Measurements from ENCODE around the gene NF1.
"Not testable (repeated sequence)": the region's sequence is repeated elsewhere in the genome, so short reads cannot be mapped to it uniquely, and the experiment has no call there.

NF1 gene

GRCh38 chr17:31320791-31321190, 226.0 kb downstream of the NF1 start:
- Histone ChIP-seq H3K27ac (ENCODE audit: low read length) (no peak overlapping the region), H3K27me3 (ENCODE audit: control insufficient read depth, insufficient read depth, low read length) (no peaks in the 10 kb centered on the region), H3K36me3 (ENCODE audit: control insufficient read depth, insufficient read depth, low read length) (no peaks in the 10 kb centered on the region), H3K9me3 (ENCODE audit: control insufficient read depth, insufficient read depth, low read length) (no peaks in the 10 kb centered on the region), H3K4me1 (ENCODE audit: control insufficient read depth, insufficient read depth, low read length) (no peaks in the 10 kb centered on the region), H3K4me3 (ENCODE audit: low read length) (no peak overlapping the region)
- no CpG with 5 or more reads among the region's 1 CpG for WGBS (ENCODE audit: insufficient coverage, insufficient read length)
- no peak for DNase-seq (ENCODE audit: low read depth, low spot score)

DNA sequence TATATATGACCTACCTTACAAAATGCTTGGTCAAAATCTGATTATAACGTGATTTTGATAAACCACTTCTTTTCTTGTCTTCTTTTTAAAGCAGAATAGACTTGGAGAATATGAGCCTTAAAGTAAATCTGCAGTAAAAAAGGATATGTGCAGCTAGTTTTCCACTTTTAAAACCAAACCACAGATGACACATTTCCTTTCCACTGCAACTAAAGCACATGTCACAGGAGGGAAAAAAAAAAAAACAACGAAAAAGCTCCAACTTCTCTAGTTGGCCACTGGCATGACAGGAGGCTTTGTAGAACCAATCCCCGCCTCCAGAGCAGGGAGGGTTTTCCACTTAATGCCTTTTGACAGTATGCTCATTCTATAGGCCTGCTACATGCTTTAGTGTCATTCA, 226.7 kb downstream of the NF1 start, which contains the start of gene EVI2A:
EVI2A (minus strand) TSS at position 142 of the 400 bp plus-strand sequence. CDS start 2,609 bp downstream, outside the sequence.
- Histone ChIP-seq H3K36me3 (ENCODE audit: control insufficient read depth, insufficient read depth, low read length) (no peaks in the 10 kb centered on the region), H3K27ac (ENCODE audit: low read length) (no peak within 1 kb of the TSS), H3K4me1 (ENCODE audit: control insufficient read depth, insufficient read depth, low read length) (no peaks in the 10 kb centered on the region), H3K9me3 (ENCODE audit: control insufficient read depth, insufficient read depth, low read length) (no peaks in the 10 kb centered on the region), H3K4me3 (ENCODE audit: low read length) (no peak within 1 kb of the TSS), H3K27me3 (ENCODE audit: control insufficient read depth, insufficient read depth, low read length) (no peaks in the 10 kb centered on the region)
- no CpG with 5 or more reads among the region's 3 CpGs for WGBS (ENCODE audit: insufficient coverage, insufficient read length)
- DNase-seq (ENCODE audit: low read depth, low spot score) = no peak

DNA sequence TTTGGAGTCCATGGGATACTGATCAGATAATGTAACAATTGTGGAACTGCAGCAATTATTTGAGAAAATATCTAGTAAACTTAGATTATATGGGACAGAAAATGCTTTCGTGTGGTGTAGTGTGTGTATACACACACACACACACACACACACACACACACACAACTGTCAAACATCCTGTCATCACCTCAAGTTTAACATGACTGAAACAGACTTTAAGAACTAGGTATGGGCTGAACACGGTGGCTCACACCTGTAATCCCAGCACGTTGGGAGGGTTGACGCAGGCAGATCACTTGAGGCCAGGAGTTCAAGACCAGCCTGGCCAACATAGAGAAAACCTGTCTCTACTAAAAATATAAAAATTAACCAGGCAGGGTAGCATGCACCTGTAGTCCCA, 227.2 kb downstream of the NF1 start:
- no CpG with 5 or more reads among the region's 4 CpGs for WGBS (ENCODE audit: insufficient coverage, insufficient read length)
- Histone ChIP-seq H3K4me1 (ENCODE audit: control insufficient read depth, insufficient read depth, low read length) (no peaks in the 10 kb centered on the region), H3K27me3 (ENCODE audit: control insufficient read depth, insufficient read depth, low read length) (no peaks in the 10 kb centered on the region), H3K27ac (ENCODE audit: low read length) (no peak overlapping the region), H3K9me3 (ENCODE audit: control insufficient read depth, insufficient read depth, low read length) (no peaks in the 10 kb centered on the region), H3K4me3 (ENCODE audit: low read length) (no peak overlapping the region), H3K36me3 (ENCODE audit: control insufficient read depth, insufficient read depth, low read length) (no peaks in the 10 kb centered on the region)
- DNase-seq (ENCODE audit: low read depth, low spot score) = no peak

DNA sequence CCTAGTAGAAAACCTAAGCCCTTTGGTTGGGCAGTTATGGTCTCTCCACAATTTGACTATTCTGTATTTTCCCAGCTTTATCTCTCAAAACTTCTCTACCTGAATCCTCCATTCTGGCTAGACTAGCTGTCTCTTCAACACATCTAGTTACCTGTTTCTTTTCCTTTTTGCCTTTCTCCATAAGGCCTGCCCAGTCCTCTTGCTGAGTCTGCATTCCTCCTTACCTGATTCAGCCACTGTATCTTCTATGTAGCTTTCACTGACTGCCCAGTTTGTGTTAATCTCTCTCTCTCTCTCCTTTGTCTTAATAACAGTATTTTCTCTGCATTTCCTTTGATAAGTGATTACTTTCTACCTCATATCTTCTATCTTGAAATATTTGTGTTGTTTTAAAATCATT, 228.8 kb downstream of the NF1 start:
- Histone ChIP-seq H3K27me3 (ENCODE audit: control insufficient read depth, insufficient read depth, low read length) (no peaks in the 10 kb centered on the region), H3K36me3 (ENCODE audit: control insufficient read depth, insufficient read depth, low read length) (no peaks in the 10 kb centered on the region), H3K27ac (ENCODE audit: low read length) (no peak overlapping the region), H3K9me3 (ENCODE audit: control insufficient read depth, insufficient read depth, low read length) (no peaks in the 10 kb centered on the region), H3K4me1 (ENCODE audit: control insufficient read depth, insufficient read depth, low read length) (no peaks in the 10 kb centered on the region), H3K4me3 (ENCODE audit: low read length) (no peak overlapping the region)
- no peak for DNase-seq (ENCODE audit: low read depth, low spot score)

DNA sequence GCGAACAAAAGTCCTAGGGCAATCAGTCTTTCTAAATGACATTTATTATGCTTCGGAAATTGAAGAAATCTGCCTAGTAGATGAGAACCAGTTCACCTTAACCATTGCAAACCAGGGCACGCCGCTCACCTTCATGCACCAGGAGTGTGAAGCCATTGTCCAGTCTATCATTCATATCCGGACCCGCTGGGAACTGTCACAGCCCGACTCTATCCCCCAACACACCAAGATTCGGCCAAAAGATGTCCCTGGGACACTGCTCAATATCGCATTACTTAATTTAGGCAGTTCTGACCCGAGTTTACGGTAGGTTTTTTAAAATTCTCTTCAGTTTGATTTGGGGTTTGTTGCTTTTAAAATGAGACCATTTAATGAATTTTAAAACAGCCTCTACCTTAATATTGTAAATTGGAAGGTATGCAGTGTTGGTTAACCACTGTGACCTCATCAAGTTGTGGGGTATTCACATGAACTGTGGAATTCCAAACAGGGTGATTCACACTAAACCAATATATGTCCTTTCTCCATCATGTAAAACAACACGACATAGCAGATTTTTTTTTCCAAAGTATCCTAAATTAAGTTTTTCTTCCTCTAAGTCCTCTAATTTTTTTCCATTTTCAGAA, 232.9 kb downstream of the NF1 start:
- no peaks in the 10 kb centered on the region for H3K27me3 ChIP-seq (ENCODE audit: control insufficient read depth, insufficient read depth, low read length)
- DNase-seq (ENCODE audit: low read depth, low spot score) = no peak
- H3K4me3 ChIP-seq (ENCODE audit: low read length) = no peak overlapping the region
- no peaks in the 10 kb centered on the region for H3K4me1 ChIP-seq (ENCODE audit: control insufficient read depth, insufficient read depth, low read length)
- H3K36me3 ChIP-seq (ENCODE audit: control insufficient read depth, insufficient read depth, low read length) = no peaks in the 10 kb centered on the region
- no peaks in the 10 kb centered on the region for H3K9me3 ChIP-seq (ENCODE audit: control insufficient read depth, insufficient read depth, low read length)
- WGBS (ENCODE audit: insufficient coverage, insufficient read length) = no CpG with 5 or more reads among the region's 12 CpGs
- no peak overlapping the region for H3K27ac ChIP-seq (ENCODE audit: low read length)

DNA sequence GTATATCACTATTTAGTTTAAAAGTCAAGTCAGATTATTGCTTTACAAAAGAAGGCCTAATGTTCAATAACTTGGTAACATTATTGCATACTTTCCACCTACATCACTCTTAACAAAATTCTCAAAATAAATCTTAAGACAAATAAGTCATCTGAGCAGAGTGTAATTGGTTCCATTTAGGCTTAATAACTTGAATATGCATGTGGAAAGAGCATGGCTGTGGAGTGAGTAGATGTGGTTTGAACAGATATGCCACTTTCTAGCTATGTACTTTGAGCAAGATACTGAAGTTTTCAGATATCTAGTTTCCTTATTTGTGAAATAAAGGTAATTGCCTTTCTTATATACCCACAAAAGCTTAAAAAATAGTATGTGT, 233.4 kb downstream of the NF1 start:
- H3K27ac ChIP-seq (ENCODE audit: low read length) = no peak overlapping the region
- DNase-seq (ENCODE audit: low read depth, low spot score) = no peak
- H3K27me3 ChIP-seq (ENCODE audit: control insufficient read depth, insufficient read depth, low read length) = no peaks in the 10 kb centered on the region
- no peaks in the 10 kb centered on the region for H3K9me3 ChIP-seq (ENCODE audit: control insufficient read depth, insufficient read depth, low read length)
- H3K4me1 ChIP-seq (ENCODE audit: control insufficient read depth, insufficient read depth, low read length) = no peaks in the 10 kb centered on the region
- H3K36me3 ChIP-seq (ENCODE audit: control insufficient read depth, insufficient read depth, low read length) = no peaks in the 10 kb centered on the region
- no peak overlapping the region for H3K4me3 ChIP-seq (ENCODE audit: low read length)

DNA sequence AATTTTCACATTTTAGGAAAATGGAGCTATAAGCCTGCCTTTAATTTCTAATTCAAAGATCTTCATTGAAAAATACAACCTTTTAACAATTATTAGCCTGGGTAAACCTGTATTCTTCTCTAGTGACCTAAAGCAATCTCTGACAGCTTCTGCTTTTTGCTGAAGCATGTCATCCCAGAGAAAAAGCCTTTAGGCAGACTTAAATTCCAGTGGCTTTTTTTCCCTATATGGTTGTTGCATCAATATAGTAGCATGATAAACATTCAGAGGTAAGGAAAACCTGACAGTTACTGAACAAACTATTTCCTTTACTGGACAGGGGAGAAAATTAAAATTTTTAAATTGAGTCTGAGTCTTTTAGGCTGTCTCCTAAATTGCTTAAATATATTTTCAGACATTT, 234.4 kb downstream of the NF1 start:
- no peaks in the 10 kb centered on the region for H3K27me3 ChIP-seq (ENCODE audit: control insufficient read depth, insufficient read depth, low read length)
- H3K4me1 ChIP-seq (ENCODE audit: control insufficient read depth, insufficient read depth, low read length) = no peaks in the 10 kb centered on the region
- H3K9me3 ChIP-seq (ENCODE audit: control insufficient read depth, insufficient read depth, low read length) = no peaks in the 10 kb centered on the region
- H3K36me3 ChIP-seq (ENCODE audit: control insufficient read depth, insufficient read depth, low read length) = no peaks in the 10 kb centered on the region
- no peak overlapping the region for H3K4me3 ChIP-seq (ENCODE audit: low read length)
- no peak for DNase-seq (ENCODE audit: low read depth, low spot score)
- H3K27ac ChIP-seq (ENCODE audit: low read length) = no peak overlapping the region

GRCh38 chr17:31339906-31340661, 245.3 kb downstream of the NF1 start:
- Histone ChIP-seq H3K27ac (ENCODE audit: low read length) (no peak overlapping the region), H3K4me3 (ENCODE audit: low read length) (no peak overlapping the region), H3K27me3 (ENCODE audit: control insufficient read depth, insufficient read depth, low read length) (no peaks in the 10 kb centered on the region), H3K9me3 (ENCODE audit: control insufficient read depth, insufficient read depth, low read length) (no peaks in the 10 kb centered on the region), H3K4me1 (ENCODE audit: control insufficient read depth, insufficient read depth, low read length) (no peaks in the 10 kb centered on the region), H3K36me3 (ENCODE audit: control insufficient read depth, insufficient read depth, low read length) (peaks cover 2% of the 10 kb centered on the region; the same call in 1 of the 2 replicates)
- no CpG with 5 or more reads among the region's 6 CpGs for WGBS (ENCODE audit: insufficient coverage, insufficient read length)
- no peak for DNase-seq (ENCODE audit: low read depth, low spot score)

- no CpG with 5 or more reads among the region's 34 CpGs for WGBS (ENCODE audit: insufficient coverage, insufficient read length)
- not testable (repeated sequence) for H3K27ac ChIP-seq (ENCODE audit: low read length); H3K4me1 ChIP-seq (ENCODE audit: control insufficient read depth, insufficient read depth, low read length); DNase-seq (ENCODE audit: low read depth, low spot score); H3K36me3 ChIP-seq (ENCODE audit: control insufficient read depth, insufficient read depth, low read length); H3K27me3 ChIP-seq (ENCODE audit: control insufficient read depth, insufficient read depth, low read length); H3K9me3 ChIP-seq (ENCODE audit: control insufficient read depth, insufficient read depth, low read length); H3K4me3 ChIP-seq (ENCODE audit: low read length)
Observed at GRCh38 chr17:31345191-31345747, 250.5 kb downstream of the NF1 start.

- no peak for DNase-seq (ENCODE audit: low read depth, low spot score)
- H3K36me3 ChIP-seq (ENCODE audit: control insufficient read depth, insufficient read depth, low read length) = no peaks in the 10 kb centered on the region
- H3K4me1 ChIP-seq (ENCODE audit: control insufficient read depth, insufficient read depth, low read length) = no peaks in the 10 kb centered on the region
- H3K9me3 ChIP-seq (ENCODE audit: control insufficient read depth, insufficient read depth, low read length) = no peaks in the 10 kb centered on the region
- no peak overlapping the region for H3K27ac ChIP-seq (ENCODE audit: low read length)
- no peak overlapping the region for H3K4me3 ChIP-seq (ENCODE audit: low read length)
- H3K27me3 ChIP-seq (ENCODE audit: control insufficient read depth, insufficient read depth, low read length) = no peaks in the 10 kb centered on the region
Observed at GRCh38 chr17:31349454-31349853, 254.7 kb downstream of the NF1 start.

DNA sequence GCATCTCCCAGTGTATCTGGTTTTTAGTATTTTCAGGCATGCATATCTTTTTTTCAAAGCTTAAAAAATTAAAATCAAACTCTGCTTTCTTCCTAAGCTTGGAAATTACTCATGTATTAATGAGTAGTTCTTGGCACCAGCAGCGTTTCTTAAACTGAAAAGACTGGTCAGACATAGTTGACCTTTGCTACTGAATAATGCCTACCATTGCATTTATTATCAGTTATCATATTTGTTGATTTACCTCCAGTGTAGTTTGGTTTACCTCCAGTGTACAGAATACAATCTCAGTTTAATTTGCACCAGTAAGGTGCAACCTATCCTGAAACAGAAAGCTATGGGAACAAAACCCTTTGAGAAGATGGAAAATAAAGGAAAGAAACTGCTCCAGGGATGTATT, 261.2 kb downstream of the NF1 start:
- Histone ChIP-seq H3K27ac (ENCODE audit: low read length) (no peak overlapping the region), H3K36me3 (ENCODE audit: control insufficient read depth, insufficient read depth, low read length) (no peaks in the 10 kb centered on the region), H3K4me3 (ENCODE audit: low read length) (no peak overlapping the region), H3K4me1 (ENCODE audit: control insufficient read depth, insufficient read depth, low read length) (no peaks in the 10 kb centered on the region), H3K9me3 (ENCODE audit: control insufficient read depth, insufficient read depth, low read length) (no peaks in the 10 kb centered on the region), H3K27me3 (ENCODE audit: control insufficient read depth, insufficient read depth, low read length) (no peaks in the 10 kb centered on the region; the same call in 1 of the 2 replicates)
- no peak for DNase-seq (ENCODE audit: low read depth, low spot score)
- WGBS (ENCODE audit: insufficient coverage, insufficient read length) = no CpG with 5 or more reads among the region's 1 CpG

All from iPS DF 6.9 (cell line).